GM18499 (cell line): Measurements from ENCODE around the gene LMLN.
"Not testable (repeated sequence)": the region's sequence is repeated elsewhere in the genome, so short reads cannot be mapped to it uniquely, and the experiment has no call there.

ENCODE experiments used
- ATAC-seq: cut with Tn5 transposase; IDR thresholded peaks from one replicate; pipeline ENCODE4 v1.9.1; 2021; ENCODE audit warnings: moderate number of reproducible peaks; ENCODE audit not compliant: insufficient read depth, unreplicated experiment

Gene LMLN

GRCh38 chr3:197959891-197960693, at the start of gene LMLN:
LMLN (plus strand) TSS chr3:197960217; CDS start chr3:197960246, 29 bp downstream.
- peak; percentile 93 for ATAC-seq

DNA sequence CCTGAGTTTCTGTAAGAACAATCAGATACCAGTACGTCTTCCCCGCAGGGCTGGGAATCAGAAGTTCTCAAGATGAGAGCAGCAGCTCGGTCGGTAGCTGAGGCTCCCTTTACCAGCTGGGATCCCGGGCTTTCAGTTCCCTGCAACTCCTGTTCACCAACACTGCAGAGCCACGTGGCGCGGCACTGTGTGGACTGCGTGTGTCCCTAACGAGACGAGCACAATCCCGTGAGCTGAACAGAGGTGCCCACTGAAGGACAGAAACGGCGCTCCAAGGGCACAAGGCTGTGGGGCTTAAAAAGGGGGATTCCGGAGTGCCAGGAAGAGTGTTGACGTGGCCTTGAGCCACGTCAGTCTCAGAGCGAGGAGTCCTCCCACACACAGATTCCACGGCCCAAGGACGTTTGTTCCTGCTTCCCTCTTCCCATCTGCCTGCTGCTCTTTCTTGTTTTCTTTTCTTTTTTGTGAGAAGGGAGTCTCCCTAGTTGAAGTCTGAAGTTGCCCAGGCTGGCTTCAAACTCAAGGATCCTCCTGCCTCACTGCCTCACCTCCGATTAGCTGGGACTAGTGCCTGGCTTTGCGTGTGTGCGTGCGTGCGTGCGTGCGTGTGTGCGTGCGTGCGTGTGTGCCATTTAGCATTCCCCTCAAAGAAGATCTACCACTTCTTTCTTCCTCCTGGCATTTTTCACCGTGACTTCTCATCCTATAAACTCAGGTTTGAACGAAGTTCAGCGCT, 47.1 kb upstream of the LMLN start:
- ATAC-seq: no peak

- ATAC-seq: no peak
Measured at GRCh38 chr3:197913641-197914380, 46.2 kb upstream of the LMLN start.

GRCh38 chr3:197921429-197922275, 38.4 kb upstream of the LMLN start:
- ATAC-seq: not testable (repeated sequence)

DNA sequence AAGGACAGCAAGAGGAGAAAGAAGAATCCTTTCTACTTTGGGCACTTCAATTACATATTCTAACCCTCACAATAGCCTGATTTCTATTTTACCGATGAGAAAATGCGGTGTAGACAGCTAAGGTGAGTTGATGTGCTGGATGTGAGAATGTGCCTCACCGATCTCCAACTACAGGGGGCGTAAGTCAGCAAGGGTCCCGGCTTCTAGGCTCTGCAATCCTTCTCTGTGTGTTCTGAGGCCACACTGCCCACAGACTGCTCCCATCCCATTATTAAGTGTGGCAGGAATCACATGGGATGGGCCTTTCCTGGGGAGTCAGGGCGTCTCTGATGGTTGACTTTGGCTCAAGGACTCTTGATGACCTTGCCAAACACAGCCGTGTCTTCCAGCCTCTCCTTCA, 33.6 kb upstream of the LMLN start:
- ATAC-seq: no peak

GRCh38 chr3:197927578-197927977, 32.4 kb upstream of the LMLN start:
- ATAC-seq: not testable (repeated sequence)

DNA sequence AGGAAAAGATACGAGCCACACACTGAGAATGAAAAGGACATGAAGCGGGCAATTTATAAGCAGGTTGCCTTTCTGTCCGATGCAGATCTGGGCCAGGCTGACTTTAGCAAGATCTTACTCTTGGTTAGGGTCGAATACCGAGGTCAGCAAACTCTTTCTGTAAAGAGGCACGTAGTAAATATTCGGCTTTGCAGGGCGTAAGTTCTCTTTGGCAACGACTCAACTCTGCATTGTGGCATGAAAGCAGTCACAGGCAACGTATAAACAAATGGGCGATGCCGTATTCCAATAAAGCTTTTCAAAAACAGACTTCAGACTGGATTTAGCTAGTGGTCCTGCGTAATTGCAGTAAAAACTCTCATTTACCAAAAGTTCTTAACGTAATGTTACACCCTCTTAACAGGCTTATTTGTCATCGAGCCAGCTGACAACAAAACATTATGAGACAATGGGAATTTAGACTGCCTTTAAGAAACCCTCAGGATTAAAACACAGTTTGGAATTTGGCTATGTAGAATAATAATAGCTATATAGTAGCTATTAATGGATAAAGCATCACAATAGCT, 23.1 kb upstream of the LMLN start:
- no peak for ATAC-seq

DNA sequence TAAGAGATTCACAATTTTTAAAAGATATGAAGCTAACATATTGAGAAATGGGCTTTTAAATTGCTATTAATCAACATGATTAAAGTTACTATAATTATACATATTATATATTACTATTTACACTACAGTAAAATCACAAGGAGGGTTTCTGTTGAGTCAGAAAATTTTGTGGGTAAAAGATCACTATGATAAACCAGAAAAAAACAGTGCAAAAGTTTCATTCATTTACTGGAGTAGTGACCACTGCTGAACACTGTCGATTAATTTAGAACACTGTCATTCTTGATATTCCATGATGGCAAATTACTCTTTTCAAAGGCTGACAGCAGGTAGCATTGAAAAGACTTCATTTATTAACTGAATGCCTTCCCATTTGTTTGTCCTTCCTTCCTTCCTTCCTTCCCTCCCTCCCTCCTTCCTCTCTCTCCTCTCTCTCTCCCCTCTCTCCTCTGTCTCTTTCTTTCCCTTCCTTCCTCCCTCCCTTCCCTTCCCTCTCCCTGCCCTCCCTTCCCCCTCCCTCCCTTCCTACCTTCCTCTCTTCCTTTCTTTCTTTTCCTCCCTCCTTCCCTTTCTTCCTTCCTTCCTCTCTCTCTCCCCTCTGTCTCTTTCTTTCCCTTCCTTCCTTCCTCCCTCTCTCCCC, 19.2 kb upstream of the LMLN start:
- ATAC-seq: no peak

- ATAC-seq: no peak
Measured at GRCh38 chr3:197942956-197943556, 17.0 kb upstream of the LMLN start.

GRCh38 chr3:197949191-197949777, 10.7 kb upstream of the LMLN start:
- no peak for ATAC-seq

DNA sequence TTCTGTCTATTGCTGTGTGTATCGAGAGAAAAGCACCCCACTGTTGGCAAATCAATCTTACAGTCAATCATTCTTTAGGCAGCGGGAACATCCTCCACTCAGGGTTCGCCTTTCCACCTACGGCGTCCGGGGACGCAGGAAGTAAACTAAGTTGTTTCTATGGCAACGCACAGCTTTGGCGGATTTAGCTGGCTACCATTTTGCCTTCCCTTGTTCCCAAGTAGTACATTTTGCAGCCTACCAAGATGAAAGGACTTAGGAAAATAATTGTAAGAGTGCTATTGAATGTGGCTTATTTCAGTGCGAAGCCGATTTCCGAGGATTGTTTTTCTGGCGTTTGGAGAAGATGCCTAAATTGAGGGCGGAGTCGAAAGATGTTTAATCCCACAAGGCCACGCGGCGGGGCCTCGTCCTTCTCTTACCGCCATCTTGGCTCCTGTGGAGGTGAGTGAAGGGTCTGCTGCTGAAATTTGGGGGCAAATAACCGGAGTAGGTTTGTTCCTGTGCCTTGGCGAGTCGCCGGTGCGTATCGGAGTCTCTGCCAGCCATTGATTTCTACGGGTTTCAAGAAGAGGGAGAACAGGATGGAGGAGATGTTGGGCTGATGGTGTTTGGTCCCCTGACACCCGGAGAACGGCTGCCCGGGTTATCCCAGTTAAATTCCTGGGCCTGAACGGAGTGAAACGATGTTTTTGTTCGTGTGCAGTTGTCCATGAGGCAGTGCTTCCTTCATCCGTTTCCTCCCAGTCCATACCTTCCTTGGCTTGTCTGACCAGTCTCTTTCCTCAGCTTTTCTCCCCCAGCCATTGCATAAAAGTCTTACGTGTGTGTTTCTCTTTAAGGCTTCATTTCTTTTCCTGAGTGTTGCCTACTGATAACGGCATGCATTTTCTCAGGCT, 10.0 kb upstream of the LMLN start, which contains the start of gene RPL35A:
RPL35A (plus strand) TSS at position 413 of the 899 bp plus-strand sequence. CDS start 778 bp downstream, outside the sequence.
- ATAC-seq: peak; percentile 75

- no peak for ATAC-seq
Measured at GRCh38 chr3:197950677-197951061, 9.3 kb upstream of the LMLN start.

DNA sequence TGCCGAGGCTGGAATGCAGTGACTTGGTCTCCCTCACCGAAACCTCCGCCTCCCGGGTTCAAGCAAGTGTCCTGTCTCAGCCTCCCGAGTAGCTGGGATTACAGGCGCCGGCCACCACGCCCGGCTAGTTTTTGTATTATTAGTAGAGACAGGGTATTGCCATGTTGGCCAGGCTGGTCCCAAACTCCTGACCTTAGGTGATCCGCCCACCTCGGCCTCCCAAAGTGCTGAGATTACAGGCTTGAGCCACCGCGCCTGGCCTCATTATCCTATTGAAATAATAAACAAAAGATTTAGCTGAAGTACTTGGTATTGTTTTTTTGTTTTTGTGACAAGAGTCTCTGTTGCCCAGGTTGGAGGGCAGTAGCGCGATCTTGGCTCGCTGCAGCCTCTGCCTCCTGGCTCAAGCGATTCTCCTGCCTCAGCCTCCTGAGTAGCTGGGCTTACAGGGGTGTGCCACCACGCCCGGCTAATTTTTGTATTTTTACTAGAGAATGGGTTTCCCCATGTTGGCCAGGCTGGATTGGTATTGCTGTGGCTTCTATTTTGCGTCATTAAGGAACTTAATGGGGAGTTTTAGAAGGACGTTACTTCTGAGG, 8.5 kb upstream of the LMLN start:
- ATAC-seq: no peak

- no peak for ATAC-seq
Measured at GRCh38 chr3:197952440-197952839, 7.6 kb upstream of the LMLN start.

DNA sequence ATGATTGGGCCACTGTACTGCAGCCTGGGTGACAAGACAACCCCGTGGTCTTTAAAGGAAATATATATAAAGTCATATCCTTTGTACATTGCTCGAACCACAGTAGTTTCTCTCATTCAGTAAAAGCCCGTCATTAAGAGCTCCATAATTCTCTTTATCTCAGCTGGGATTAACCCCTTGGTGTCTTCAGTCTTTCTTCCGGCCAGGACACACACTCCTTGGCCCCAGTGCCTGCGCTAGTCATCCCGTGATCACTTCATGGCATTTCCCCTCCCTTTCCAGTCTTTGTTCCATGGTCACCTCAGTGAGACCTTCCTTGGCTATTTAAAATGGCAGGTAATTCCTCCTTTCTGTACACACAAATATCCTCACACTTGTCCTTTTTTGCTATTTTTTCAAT, 6.7 kb upstream of the LMLN start:
- no peak for ATAC-seq

GRCh38 chr3:197953881-197954280, 6.1 kb upstream of the LMLN start:
- ATAC-seq: no peak

- no peak for ATAC-seq
Measured at GRCh38 chr3:197955892-197956477, 4.0 kb upstream of the LMLN start.
